HG03108 (cell line): ENCODE measurements around the gene ASCL1.

ENCODE experiments used
- ATAC-seq: cut with Tn5 transposase; IDR thresholded peaks from one replicate; pipeline ENCODE4 v1.9.1; 2021; ENCODE audit warnings: moderate library complexity; ENCODE audit not compliant: unreplicated experiment

Gene ASCL1

GRCh38 chr12:102976609-102977280, 19.3 kb downstream of the ASCL1 start:
- no peak for ATAC-seq

DNA sequence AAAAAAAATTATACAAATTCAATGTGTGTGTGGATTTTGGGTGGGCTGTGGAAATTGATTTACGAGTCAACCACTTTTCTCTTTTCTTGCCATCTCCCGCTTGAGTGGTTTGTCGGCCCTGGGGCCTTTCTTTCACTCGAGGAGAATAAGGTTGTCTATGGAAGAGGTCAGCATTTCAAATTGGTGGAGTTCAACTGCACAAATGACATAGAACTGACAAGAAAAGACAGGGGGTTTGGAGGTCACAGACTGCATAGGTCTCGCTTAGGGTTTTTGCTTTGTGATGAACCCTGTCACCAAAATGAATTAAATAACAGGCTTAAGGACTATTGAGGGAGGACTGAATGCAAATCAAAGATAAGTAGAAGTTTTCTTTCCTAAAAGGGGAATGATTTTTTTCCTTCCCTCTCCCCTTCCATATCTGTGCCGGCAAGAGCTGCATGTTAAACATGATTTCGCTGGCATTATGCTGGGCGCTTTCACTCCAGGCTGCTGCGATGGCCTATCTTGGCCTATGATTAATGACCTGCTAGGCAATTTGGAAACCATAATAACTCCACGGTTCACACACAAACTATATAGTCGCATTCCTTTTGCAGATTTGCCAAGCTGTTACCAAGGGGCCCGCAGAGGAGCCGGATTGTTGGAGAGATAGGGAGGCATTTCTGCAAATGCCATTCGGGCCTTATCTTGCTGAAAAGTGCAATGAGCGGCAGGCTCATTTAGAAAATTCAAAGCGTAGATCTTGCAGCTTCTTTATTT, 20.7 kb downstream of the ASCL1 start:
- ATAC-seq: no peak

DNA sequence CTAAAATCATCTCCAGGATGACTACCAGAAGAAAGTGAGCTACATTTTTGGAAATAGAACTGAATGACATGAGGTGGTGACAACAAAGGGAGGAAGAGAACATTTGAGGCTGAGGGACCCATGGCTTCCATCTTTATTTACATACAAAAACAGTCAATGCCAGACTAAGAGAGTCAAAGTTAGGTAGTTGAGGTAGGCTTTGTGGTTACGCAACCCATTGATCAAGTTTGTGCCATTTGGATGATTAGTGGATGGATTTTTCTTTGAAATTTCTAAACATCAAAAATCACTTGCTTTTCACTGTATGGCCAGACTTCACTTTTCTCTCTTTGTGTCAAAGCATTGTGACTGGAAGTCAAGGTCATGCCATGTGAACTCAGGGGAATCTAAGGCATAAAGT, 22.9 kb downstream of the ASCL1 start:
- no peak for ATAC-seq

GRCh38 chr12:102990419-102990818, 32.9 kb downstream of the ASCL1 start:
- no peak for ATAC-seq

DNA sequence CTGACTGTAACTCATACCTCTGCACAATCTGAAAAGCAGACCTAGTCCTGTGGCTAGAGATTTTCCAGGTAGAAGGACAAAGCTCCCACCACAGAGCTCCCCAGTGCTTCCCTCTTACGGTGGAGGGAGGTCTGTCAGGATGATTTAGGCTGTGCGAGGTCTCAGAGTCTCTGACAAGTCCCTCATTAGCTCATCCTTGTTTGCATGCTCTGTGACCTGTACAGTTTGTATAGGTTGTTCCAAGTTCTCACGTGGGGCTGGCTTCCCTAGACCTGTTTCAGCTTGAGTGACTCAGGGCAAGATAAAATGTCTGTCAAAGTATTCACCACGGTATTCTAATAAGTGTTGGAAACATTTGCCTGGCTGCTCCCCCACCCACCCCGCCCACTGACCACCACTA, 34.8 kb downstream of the ASCL1 start:
- no peak for ATAC-seq

DNA sequence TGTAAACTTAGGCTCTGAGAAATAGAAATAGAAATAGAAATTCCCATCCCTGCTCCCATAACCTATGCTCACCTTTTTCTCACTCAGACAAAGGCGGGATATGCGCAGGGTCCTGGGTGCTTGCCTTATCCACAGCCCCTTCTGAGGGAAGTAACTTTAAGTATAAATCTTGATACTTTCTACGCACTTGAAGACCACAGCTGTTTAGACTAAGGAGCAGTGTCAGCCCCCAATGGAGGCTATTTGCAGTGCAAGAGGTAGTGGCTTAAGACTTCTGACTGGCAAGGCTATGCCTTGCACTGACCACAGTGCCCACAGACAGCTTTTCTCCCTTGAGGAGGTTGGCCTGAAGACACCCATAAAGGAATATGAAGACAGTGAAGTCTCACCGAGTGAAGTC, 35.2 kb downstream of the ASCL1 start:
- ATAC-seq: no peak

DNA sequence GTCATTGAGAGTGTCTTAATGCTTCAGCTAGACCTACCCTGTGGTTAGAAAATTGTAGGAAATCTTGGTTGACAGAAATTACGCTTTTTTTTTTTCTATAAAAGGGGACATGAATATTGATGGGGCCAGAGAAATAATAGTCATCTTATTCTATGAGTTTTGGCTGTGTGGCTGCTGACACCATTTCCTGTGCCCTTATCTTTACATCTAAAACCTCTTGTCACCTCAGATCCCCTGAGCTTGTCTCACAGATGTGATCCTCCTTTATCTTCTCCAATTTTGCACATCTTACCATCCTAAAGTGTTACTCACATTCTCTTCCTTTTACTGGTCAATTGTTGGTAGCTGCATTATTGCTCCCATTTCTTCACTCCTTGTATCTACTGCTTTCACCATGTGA, 36.1 kb downstream of the ASCL1 start:
- no peak for ATAC-seq

GRCh38 chr12:102995372-102995771, 37.9 kb downstream of the ASCL1 start:
- ATAC-seq: no peak
